Gastrocnemius medialis (tissue), 4 donors: Measurements from ENCODE around the gene HIPK4.

Source experiments
- CTCF ChIP-seq, 5 experiments: fragments of 450-650 bp in 3 of 5; fragments of 200-600 bp in 2 of 5; sonication (generic) in 2 of 5; IDR thresholded peaks in 4 of 5; conservative IDR thresholded peaks in 1 of 5; 1 replicate in 4 of 5; 2 replicates in 1 of 5; pipeline ENCODE4 v1.5.1; 2016 to 2019; ENCODE audit warnings: antibody characterized with exemption in 5 of 5, mild to moderate bottlenecking in 3 of 5, moderate library complexity in 3 of 5
- POLR2A ChIP-seq, 2 donors: fragments of 450-650 bp; IDR thresholded peaks; one replicate each; pipeline ENCODE4 v1.6.1; 2017; ENCODE audit warnings: antibody characterized with exemption in 2 of 2, mild to moderate bottlenecking in 2 of 2, moderate library complexity in 2 of 2

DNA sequence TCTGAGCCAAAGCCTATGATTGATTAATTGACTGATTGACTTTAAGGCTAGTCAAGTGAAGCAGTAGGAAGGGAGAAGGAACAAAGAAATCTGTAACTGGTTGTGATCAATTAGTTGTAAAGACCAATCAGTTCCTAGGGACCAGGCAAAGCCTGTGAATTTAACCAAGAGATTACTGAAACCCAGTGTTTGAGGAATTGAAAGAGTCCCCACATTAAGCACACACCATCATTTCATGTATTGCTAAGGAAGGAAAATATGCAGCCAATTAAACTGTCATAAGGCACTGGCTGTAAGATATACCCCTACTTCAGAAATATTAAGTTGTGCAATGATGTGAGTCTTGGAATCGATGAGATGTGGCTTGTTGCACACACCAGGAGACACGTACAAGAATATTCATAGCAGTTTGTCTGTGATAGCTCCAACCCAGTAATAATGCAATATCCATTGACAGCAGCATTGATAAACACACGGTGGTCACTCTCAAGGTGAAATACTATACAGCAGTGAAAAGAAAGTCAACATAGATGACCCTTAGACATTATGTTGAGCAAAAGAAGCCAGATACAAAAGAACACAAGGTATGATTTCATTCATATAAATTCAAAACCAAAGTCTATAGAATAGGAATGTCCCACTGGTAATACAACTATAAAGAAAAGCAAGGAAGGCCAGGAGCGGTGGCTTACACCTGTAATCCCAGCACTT lies 50.8 kb downstream of the HIPK4 start:
- TF ChIP-seq CTCF (IDR thresholded peaks at IDR 0.05 in 4 of 5, conservative IDR thresholded peaks at IDR 0.05 in 1 of 5) (no peak), POLR2A (IDR thresholded peaks at IDR 0.05) (no peak)
